Right atrium auricular region (tissue), 2 donors: ENCODE results near the gene GLYR1. TPM values are rescaled to one million over a fixed set of nuclear protein-coding genes. Genes with fewer than 3 reads are reported as not detected.
"Not testable (repeated sequence)": the region's sequence is repeated elsewhere in the genome, so short reads cannot be mapped to it uniquely, and the experiment has no call there.

Experiments
- DNase-seq: peaks from one replicate; pipeline ENCODE4 v3.0.0-alpha.2; 2019; ENCODE audit warnings: low spot score
- H3K27ac ChIP-seq, 2 donors: fragments of 200-600 bp; sonication (generic); 1 replicate in 1 of 2; 2 replicates in 1 of 2; pipeline ENCODE4 v1.5.1; 2016 to 2019
- H3K27me3 ChIP-seq, 2 donors: fragments of 200-600 bp; sonication (generic); one replicate each; pipeline versions ENCODE4 v1.5.1 to v1.6.0; 2017 to 2019
- H3K36me3 ChIP-seq: fragments of 200-600 bp; sonication (generic); one replicate; pipeline ENCODE4 v1.5.1; 2016
- H3K4me1 ChIP-seq, 2 donors: fragments of 200-600 bp; sonication (generic); one replicate each; pipeline versions ENCODE4 v1.5.1 to v1.6.0; 2017 to 2019
- H3K4me3 ChIP-seq, 2 donors: fragments of 200-600 bp; sonication (generic); 1 replicate in 1 of 2; 2 replicates in 1 of 2; pipeline ENCODE4 v1.5.1; 2017 to 2019; ENCODE audit warnings: mild to moderate bottlenecking in 1 of 2, moderate library complexity in 1 of 2
- H3K9me3 ChIP-seq, 2 donors: fragments of 200-600 bp; sonication (generic); one replicate each; pipeline ENCODE4 v1.5.1; 2019
- CTCF ChIP-seq, 2 donors: fragments of 200-600 bp; sonication (generic); IDR thresholded peaks; one replicate each; pipeline ENCODE4 v1.5.1; 2019; ENCODE audit warnings: antibody characterized with exemption in 2 of 2
- total RNA-seq, 2 donors: library from RNA; depleted of rRNA; stranded (reverse); fragments of >200 nt; gene quantifications; one replicate each; pipeline ENCODE4 v1.1.0, GENCODE V29; 2016

Gene GLYR1
- total RNA-seq, 2 donors from 2014 or later: 37.4 to 39.4 TPM

GRCh38 chr16:4788910-4789309 is 58.2 kb downstream of the GLYR1 start:
- TF ChIP-seq CTCF (IDR thresholded peaks at IDR 0.05): no peak
- Histone ChIP-seq H3K27ac (no peak overlapping the region), H3K4me1 (no peaks in the 10 kb centered on the region), H3K4me3 (no peak overlapping the region), H3K27me3 (no peaks in the 10 kb centered on the region), H3K9me3 (no peaks in the 10 kb centered on the region), H3K36me3 (no peaks in the 10 kb centered on the region)
- DNase-seq: no peak

- H3K27ac ChIP-seq: no peak overlapping the region
- no peak for TF ChIP-seq CTCF (IDR thresholded peaks at IDR 0.05)
- DNase-seq: no peak
These were observed 58.6 kb downstream of the GLYR1 start for GRCh38 chr16:4788489-4788889.

GRCh38 chr16:4787627-4788482 is 59.2 kb downstream of the GLYR1 start, which contains the start of gene SEPTIN12:
Gene SEPTIN12, minus strand, starts transcription at chr16:4788345. Its CDS starts 700 bp downstream, at chr16:4787645.
- Histone ChIP-seq H3K27ac (no peak within 1 kb of the TSS), H3K9me3 (no peaks in the 10 kb centered on the region), H3K36me3 (no peaks in the 10 kb centered on the region), H3K4me1 (no peaks in the 10 kb centered on the region), H3K4me3 (no peak within 1 kb of the TSS), H3K27me3 (no peaks in the 10 kb centered on the region)
- DNase-seq: no peak
- no peak for TF ChIP-seq CTCF (IDR thresholded peaks at IDR 0.05)

More at GRCh38 chr16:4788489-4788889, 58.6 kb downstream of the GLYR1 start:
- no peaks in the 10 kb centered on the region for H3K9me3 ChIP-seq
- H3K4me3 ChIP-seq: no peak overlapping the region
- no peaks in the 10 kb centered on the region for H3K36me3 ChIP-seq
- no peaks in the 10 kb centered on the region for H3K27me3 ChIP-seq
- no peaks in the 10 kb centered on the region for H3K4me1 ChIP-seq

- TF ChIP-seq CTCF (IDR thresholded peaks at IDR 0.05): no peak
- H3K27ac ChIP-seq: no peak overlapping the region
- H3K4me1 ChIP-seq: no peaks in the 10 kb centered on the region
- H3K4me3 ChIP-seq: no peak overlapping the region
- H3K27me3 ChIP-seq: no peaks in the 10 kb centered on the region
- H3K9me3 ChIP-seq: no peaks in the 10 kb centered on the region
- DNase-seq: no peak
- no peaks in the 10 kb centered on the region for H3K36me3 ChIP-seq
These were observed 60.0 kb downstream of the GLYR1 start for GRCh38 chr16:4787068-4787467.

- no peak overlapping the region for H3K27ac ChIP-seq
- TF ChIP-seq CTCF (IDR thresholded peaks at IDR 0.05): no peak
- DNase-seq: no peak
- no peak overlapping the region for H3K4me3 ChIP-seq
- no peaks in the 10 kb centered on the region for H3K9me3 ChIP-seq
- H3K4me1 ChIP-seq: no peaks in the 10 kb centered on the region
- H3K36me3 ChIP-seq: no peaks in the 10 kb centered on the region
- H3K27me3 ChIP-seq: no peaks in the 10 kb centered on the region
These were observed 61.2 kb downstream of the GLYR1 start for GRCh38 chr16:4785758-4786433.

- H3K36me3 ChIP-seq, H3K9me3 ChIP-seq, H3K4me1 ChIP-seq, H3K4me3 ChIP-seq, H3K27me3 ChIP-seq, DNase-seq, H3K27ac ChIP-seq: not testable (repeated sequence)
These were observed 62.6 kb downstream of the GLYR1 start for GRCh38 chr16:4784444-4784987.
